Right lobe of liver (tissue), 4 donors: ENCODE measurements around the gene ELL.

Source experiments
- CTCF ChIP-seq, 4 donors: fragments of 200-600 bp in 3 of 4; fragments of 450-650 bp in 1 of 4; IDR thresholded peaks; one replicate each; pipeline versions ENCODE4 v1.5.1 to v1.8.0; 2016 to 2022; ENCODE audit warnings: antibody characterized with exemption in 4 of 4, mild to moderate bottlenecking in 2 of 4
- POLR2A ChIP-seq: fragments of 450-650 bp; IDR thresholded peaks from one replicate; pipeline ENCODE4 v1.6.1; 2017; ENCODE audit warnings: antibody characterized with exemption, mild to moderate bottlenecking
- donor health status: DM: no; HTN: no; CAD: no.
- donor health status: DM: no; HTN: no; CAD: no.
- donor health status: DM: no; HTN: yes; CAD: no.

DNA sequence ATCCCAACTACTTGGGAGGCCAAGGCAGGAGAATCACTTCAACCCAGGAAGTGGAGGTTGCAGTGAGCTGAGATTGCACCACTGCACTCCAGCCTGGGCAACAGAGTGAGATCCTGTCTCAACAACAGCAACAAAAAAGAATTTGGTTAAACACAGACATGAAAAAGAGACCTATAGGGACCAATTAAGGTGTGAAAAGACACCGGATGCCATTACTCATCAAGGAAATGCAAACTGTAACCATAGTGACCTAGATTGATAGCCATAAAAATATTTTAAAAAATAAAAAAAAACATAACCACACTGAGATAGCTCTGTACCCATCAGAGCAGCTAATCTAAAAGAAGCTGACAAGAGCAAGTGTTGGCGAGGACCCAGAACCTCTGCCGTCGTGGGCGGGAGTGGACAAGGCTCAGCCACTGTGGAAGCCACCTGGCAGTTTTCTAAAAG is 46.8 kb downstream of the ELL start:
- TF ChIP-seq CTCF (IDR thresholded peaks at IDR 0.05) (no peak), POLR2A (no peak)
